BE2C (cell line): ENCODE measurements around the gene SGPP1.

ENCODE experiments used
- DNase-seq: peaks from one replicate; pipeline ENCODE4 v3.0.0-alpha.2; 2020
- H3K27me3 ChIP-seq: fragments of 250-450 bp; sonication (Bioruptor Pico); 2 replicates; pipeline ENCODE4 v1.5.1; 2020; ENCODE audit warnings: mild to moderate bottlenecking
- H3K36me3 ChIP-seq: fragments of 250-450 bp; sonication (Bioruptor Pico); 2 replicates; pipeline ENCODE4 v1.5.1; 2020; ENCODE audit warnings: mild to moderate bottlenecking
- H3K4me1 ChIP-seq: fragments of 250-450 bp; sonication (Bioruptor Pico); 2 replicates; pipeline ENCODE4 v1.5.1; 2020
- H3K4me3 ChIP-seq: 2 replicates; pipeline ENCODE4 v1.5.1; 2011; ENCODE audit warnings: low read depth, low read length
- H3K9me3 ChIP-seq: fragments of 250-450 bp; sonication (Bioruptor Pico); 2 replicates; pipeline ENCODE4 v1.5.1; 2020
- CTCF ChIP-seq: IDR thresholded peaks from 2 replicates; pipeline ENCODE4 v1.5.1; 2012; ENCODE audit warnings: mild to moderate bottlenecking, low read depth, low read length

The SGPP1 gene

GRCh38 chr14:63686926-63687325 lies 40.9 kb downstream of the SGPP1 start:
- no peak for DNase-seq
- Histone ChIP-seq H3K4me3 (no peak overlapping the region), H3K9me3 (no peaks in the 10 kb centered on the region), H3K36me3 (no peaks in the 10 kb centered on the region), H3K27me3 (no peaks in the 10 kb centered on the region), H3K4me1 (no peaks in the 10 kb centered on the region)
- no peak for TF ChIP-seq CTCF

GRCh38 chr14:63685401-63685800 lies 42.5 kb downstream of the SGPP1 start:
- Histone ChIP-seq H3K4me1 (no peaks in the 10 kb centered on the region), H3K4me3 (no peak overlapping the region), H3K36me3 (no peaks in the 10 kb centered on the region), H3K9me3 (no peaks in the 10 kb centered on the region), H3K27me3 (no peaks in the 10 kb centered on the region)
- DNase-seq: no peak
- no peak for TF ChIP-seq CTCF

- Histone ChIP-seq H3K27me3 (no peaks in the 10 kb centered on the region), H3K4me1 (no peaks in the 10 kb centered on the region), H3K9me3 (no peaks in the 10 kb centered on the region), H3K36me3 (no peaks in the 10 kb centered on the region), H3K4me3 (no peak overlapping the region)
- DNase-seq: no peak
- TF ChIP-seq CTCF: no peak
Measured at GRCh38 chr14:63682727-63683593, 44.9 kb downstream of the SGPP1 start.

- DNase-seq: no peak
- Histone ChIP-seq H3K4me1 (no peaks in the 10 kb centered on the region), H3K4me3 (no peak overlapping the region), H3K27me3 (no peaks in the 10 kb centered on the region), H3K36me3 (no peaks in the 10 kb centered on the region), H3K9me3 (no peaks in the 10 kb centered on the region)
- TF ChIP-seq CTCF: no peak
Measured at GRCh38 chr14:63678536-63678935, 49.3 kb downstream of the SGPP1 start.

GRCh38 chr14:63677891-63678379 lies 49.9 kb downstream of the SGPP1 start:
- TF ChIP-seq CTCF: no peak
- Histone ChIP-seq H3K27me3 (no peaks in the 10 kb centered on the region), H3K9me3 (no peaks in the 10 kb centered on the region), H3K4me3 (no peak overlapping the region), H3K36me3 (no peaks in the 10 kb centered on the region), H3K4me1 (no peaks in the 10 kb centered on the region)
- no peak for DNase-seq

GRCh38 chr14:63676615-63677014 lies 51.2 kb downstream of the SGPP1 start:
- Histone ChIP-seq H3K27me3 (no peaks in the 10 kb centered on the region), H3K9me3 (no peaks in the 10 kb centered on the region), H3K36me3 (no peaks in the 10 kb centered on the region), H3K4me1 (no peaks in the 10 kb centered on the region), H3K4me3 (no peak overlapping the region)
- TF ChIP-seq CTCF: no peak
- DNase-seq: no peak
